ENCODE measurements around the gene SRR.

The SRR gene

DNA sequence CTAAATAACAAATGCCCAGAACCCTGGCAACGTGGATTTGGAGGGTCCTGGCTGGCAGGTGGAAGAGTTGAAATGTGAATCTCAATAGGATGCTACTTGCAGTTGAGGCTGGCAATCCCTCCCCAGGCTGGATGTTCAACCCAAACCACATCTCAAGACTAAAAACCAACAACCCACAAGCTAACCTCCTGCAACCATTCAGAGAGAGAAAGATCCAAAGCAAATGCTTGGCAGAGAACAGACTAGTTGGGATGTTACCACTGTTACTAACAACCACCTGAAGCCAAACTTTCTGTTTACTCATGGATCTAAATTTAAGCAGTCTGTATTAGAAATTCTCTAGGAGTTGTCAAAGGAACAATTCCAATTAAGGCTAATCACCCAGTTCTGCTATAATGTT, 28.0 kb upstream of the SRR start:
- no peak for ATAC-seq
- TF ChIP-seq RARB (CRISPR knock-in tag; IDR thresholded peaks at IDR 0.05), result no peak
- no peak for TF ChIP-seq ZFP3 (CRISPR knock-in tag; IDR thresholded peaks at IDR 0.05)
- TF ChIP-seq ZC3H10 (CRISPR knock-in tag; IDR thresholded peaks at IDR 0.05), result no peak
- no peak for TF ChIP-seq TSHZ2 (CRISPR knock-in tag; IDR thresholded peaks at IDR 0.05)
- TF ChIP-seq ESRRG (CRISPR knock-in tag; IDR thresholded peaks at IDR 0.05), result no peak
- TF ChIP-seq PPARA (CRISPR knock-in tag; IDR thresholded peaks at IDR 0.05; ENCODE audit: borderline replicate concordance), result no peak
- no peak for TF ChIP-seq CSDC2 (CRISPR knock-in tag; IDR thresholded peaks at IDR 0.05)
- no peak for TF ChIP-seq ZFP30 (CRISPR knock-in tag; IDR thresholded peaks at IDR 0.05)
- no peak for TF ChIP-seq ZNF70 (CRISPR knock-in tag; IDR thresholded peaks at IDR 0.05)
- no peak for TF ChIP-seq TCF4 (CRISPR knock-in tag; IDR thresholded peaks at IDR 0.05; ENCODE audit: borderline replicate concordance)
- TF ChIP-seq, protein P1, sequence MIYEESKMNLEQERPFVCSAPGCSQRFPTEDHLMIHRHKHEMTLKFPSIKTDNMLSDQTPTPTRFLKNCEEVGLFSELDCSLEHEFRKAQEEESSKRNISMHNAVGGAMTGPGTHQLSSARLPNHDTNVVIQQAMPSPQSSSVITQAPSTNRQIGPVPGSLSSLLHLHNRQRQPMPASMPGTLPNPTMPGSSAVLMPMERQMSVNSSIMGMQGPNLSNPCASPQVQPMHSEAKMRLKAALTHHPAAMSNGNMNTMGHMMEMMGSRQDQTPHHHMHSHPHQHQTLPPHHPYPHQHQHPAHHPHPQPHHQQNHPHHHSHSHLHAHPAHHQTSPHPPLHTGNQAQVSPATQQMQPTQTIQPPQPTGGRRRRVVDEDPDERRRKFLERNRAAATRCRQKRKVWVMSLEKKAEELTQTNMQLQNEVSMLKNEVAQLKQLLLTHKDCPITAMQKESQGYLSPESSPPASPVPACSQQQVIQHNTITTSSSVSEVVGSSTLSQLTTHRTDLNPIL (CRISPR knock-in tag; IDR thresholded peaks at IDR 0.05; ENCODE audit: low read depth), result no peak
- no peak for TF ChIP-seq BACH2 (CRISPR knock-in tag; IDR thresholded peaks at IDR 0.05; ENCODE audit: borderline replicate concordance)
- TF ChIP-seq ZNF565 (CRISPR knock-in tag; conservative IDR thresholded peaks at IDR 0.05; ENCODE audit: low read depth), result no peak
- no peak for TF ChIP-seq ISL1 (CRISPR knock-in tag; IDR thresholded peaks at IDR 0.05)
- no peak for TF ChIP-seq GLIS3 (CRISPR knock-in tag; IDR thresholded peaks at IDR 0.05)
- no peak for TF ChIP-seq ARNTL (CRISPR knock-in tag; IDR thresholded peaks at IDR 0.05; ENCODE audit: borderline replicate concordance, low read depth)
- TF ChIP-seq CSRNP3 (CRISPR knock-in tag; IDR thresholded peaks at IDR 0.05), result no peak
- TF ChIP-seq, protein P2, sequence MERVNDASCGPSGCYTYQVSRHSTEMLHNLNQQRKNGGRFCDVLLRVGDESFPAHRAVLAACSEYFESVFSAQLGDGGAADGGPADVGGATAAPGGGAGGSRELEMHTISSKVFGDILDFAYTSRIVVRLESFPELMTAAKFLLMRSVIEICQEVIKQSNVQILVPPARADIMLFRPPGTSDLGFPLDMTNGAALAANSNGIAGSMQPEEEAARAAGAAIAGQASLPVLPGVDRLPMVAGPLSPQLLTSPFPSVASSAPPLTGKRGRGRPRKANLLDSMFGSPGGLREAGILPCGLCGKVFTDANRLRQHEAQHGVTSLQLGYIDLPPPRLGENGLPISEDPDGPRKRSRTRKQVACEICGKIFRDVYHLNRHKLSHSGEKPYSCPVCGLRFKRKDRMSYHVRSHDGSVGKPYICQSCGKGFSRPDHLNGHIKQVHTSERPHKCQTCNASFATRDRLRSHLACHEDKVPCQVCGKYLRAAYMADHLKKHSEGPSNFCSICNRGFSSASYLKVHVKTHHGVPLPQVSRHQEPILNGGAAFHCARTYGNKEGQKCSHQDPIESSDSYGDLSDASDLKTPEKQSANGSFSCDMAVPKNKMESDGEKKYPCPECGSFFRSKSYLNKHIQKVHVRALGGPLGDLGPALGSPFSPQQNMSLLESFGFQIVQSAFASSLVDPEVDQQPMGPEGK (CRISPR knock-in tag; IDR thresholded peaks at IDR 0.05; ENCODE audit: borderline replicate concordance), result no peak
- TF ChIP-seq SNAI2 (CRISPR knock-in tag; IDR thresholded peaks at IDR 0.05), result no peak

- no peak for TF ChIP-seq RARB (CRISPR knock-in tag; IDR thresholded peaks at IDR 0.05)
- no peak for TF ChIP-seq ESRRG (CRISPR knock-in tag; IDR thresholded peaks at IDR 0.05)
- TF ChIP-seq ZFP30 (CRISPR knock-in tag; IDR thresholded peaks at IDR 0.05), result no peak
- TF ChIP-seq ZNF565 (CRISPR knock-in tag; conservative IDR thresholded peaks at IDR 0.05; ENCODE audit: low read depth), result no peak
- no peak for TF ChIP-seq OSR1 (CRISPR knock-in tag; IDR thresholded peaks at IDR 0.05)
- TF ChIP-seq, protein P1 (CRISPR knock-in tag; IDR thresholded peaks at IDR 0.05; ENCODE audit: low read depth), result no peak
- TF ChIP-seq ZNF70 (CRISPR knock-in tag; IDR thresholded peaks at IDR 0.05), result no peak
- no peak for TF ChIP-seq TCF4 (CRISPR knock-in tag; IDR thresholded peaks at IDR 0.05; ENCODE audit: borderline replicate concordance)
- no peak for TF ChIP-seq ZC3H10 (CRISPR knock-in tag; IDR thresholded peaks at IDR 0.05)
- no peak for TF ChIP-seq ISL1 (CRISPR knock-in tag; IDR thresholded peaks at IDR 0.05)
- no peak for TF ChIP-seq ZFP3 (CRISPR knock-in tag; IDR thresholded peaks at IDR 0.05)
- ATAC-seq, result no peak
Observed at GRCh38 chr17:2277429-2278170, 26.1 kb upstream of the SRR start.

GRCh38 chr17:2279707-2280106, 24.0 kb upstream of the SRR start:
- ATAC-seq, result no peak
- no peak for TF ChIP-seq OSR1 (CRISPR knock-in tag; IDR thresholded peaks at IDR 0.05)
- TF ChIP-seq TSHZ2 (CRISPR knock-in tag; IDR thresholded peaks at IDR 0.05), result no peak
- TF ChIP-seq ZC3H10 (CRISPR knock-in tag; IDR thresholded peaks at IDR 0.05), result no peak
- no peak for TF ChIP-seq BACH2 (CRISPR knock-in tag; IDR thresholded peaks at IDR 0.05; ENCODE audit: borderline replicate concordance)
- no peak for TF ChIP-seq TOX (CRISPR knock-in tag; IDR thresholded peaks at IDR 0.05; ENCODE audit: borderline replicate concordance)
